GM12891 (cell line): Measurements from ENCODE around the gene KLHL26.
A peak's percentile ranks its signal among the peaks of the same experiment; 100 is the strongest.

Experiments used
- DNase-seq: peaks from one replicate; pipeline ENCODE4 v3.0.0; 2011; ENCODE audit warnings: low spot score; ENCODE audit not compliant: insufficient read length
- FAIRE-seq: peaks from 2 replicates; lab custom pipeline; 2011; peaks lifted over from hg19 to GRCh38; lab: Jason Lieb, UNC
- PAX5 ChIP-seq: IDR thresholded peaks from 2 replicates; pipeline ENCODE4 v1.6.1; 2011; ENCODE audit warnings: low read length, moderate library complexity, mild to moderate bottlenecking; ENCODE audit not compliant: insufficient read depth, severe bottlenecking
- POLR2A ChIP-seq: IDR thresholded peaks from 2 replicates; pipeline ENCODE4 v1.6.1; 2011; ENCODE audit warnings: low read depth, low read length, control low read depth
- POLR2AphosphoS5 ChIP-seq: IDR thresholded peaks from 2 replicates; pipeline ENCODE4 v1.6.1; 2011; ENCODE audit warnings: low read depth, low read length, control low read depth
- POU2F2 ChIP-seq: IDR thresholded peaks from 2 replicates; pipeline ENCODE4 v1.6.1; 2011; ENCODE audit warnings: low read depth, mild to moderate bottlenecking, control low read depth, low read length, moderate library complexity
- SPI1 ChIP-seq: IDR thresholded peaks from 2 replicates; pipeline ENCODE4 v1.6.1; 2011; ENCODE audit warnings: low read depth, low read length, control low read depth
- TAF1 ChIP-seq: IDR thresholded peaks from 2 replicates; pipeline ENCODE4 v1.6.1; 2011; ENCODE audit warnings: low read depth, low read length, control low read depth

KLHL26 gene

GRCh38 chr19:18699403-18700054 lies 62.7 kb downstream of the KLHL26 start:
- FAIRE-seq (peak; percentile 9), DNase-seq (no peak)
- TF ChIP-seq TAF1 = no peak
- TF ChIP-seq POLR2A = no peak
- TF ChIP-seq POU2F2 = no peak
- TF ChIP-seq PAX5 = no peak
- TF ChIP-seq SPI1 = no peak
- no peak for TF ChIP-seq POLR2AphosphoS5

DNA sequence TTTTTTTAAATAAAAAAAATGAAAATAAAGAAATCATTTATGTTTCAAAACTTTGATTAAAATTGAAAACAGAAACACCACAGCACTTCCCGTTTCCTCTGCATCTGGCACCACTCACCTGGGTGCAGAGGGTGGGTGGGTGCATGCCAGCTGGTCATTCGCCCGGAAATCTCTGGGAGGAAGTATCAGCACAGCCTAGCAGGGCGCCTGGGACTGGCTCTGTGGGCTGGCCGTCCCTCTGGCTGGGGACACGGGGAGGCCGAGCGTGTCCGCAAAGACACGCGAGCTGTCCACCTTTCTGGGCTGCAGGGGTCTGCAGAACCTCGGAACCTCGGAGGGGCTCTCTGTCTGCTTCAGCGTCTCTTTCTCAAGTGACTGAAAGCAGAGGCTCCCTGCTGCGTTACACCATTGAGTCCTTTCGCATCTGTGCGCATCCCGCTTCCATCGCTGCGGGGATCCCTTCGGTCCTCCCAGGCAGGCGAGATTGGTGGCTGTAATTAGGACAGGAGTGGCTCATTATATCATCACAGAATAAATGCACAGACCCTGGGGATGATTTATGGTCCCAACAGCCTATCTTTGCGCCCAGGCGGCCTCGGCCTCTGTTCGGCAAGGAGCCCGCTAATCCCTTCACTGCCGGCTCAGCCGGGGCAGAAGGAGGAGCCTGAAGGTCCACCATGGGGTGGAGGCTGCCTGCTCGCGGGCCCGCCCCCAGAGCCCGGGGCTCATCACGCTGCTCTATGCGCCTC lies 63.8 kb downstream of the KLHL26 start:
- FAIRE-seq (peak; percentile 86), DNase-seq (peak; percentile 84)
- TF ChIP-seq SPI1 (peak; percentile 87), TAF1 (no peak)

DNA sequence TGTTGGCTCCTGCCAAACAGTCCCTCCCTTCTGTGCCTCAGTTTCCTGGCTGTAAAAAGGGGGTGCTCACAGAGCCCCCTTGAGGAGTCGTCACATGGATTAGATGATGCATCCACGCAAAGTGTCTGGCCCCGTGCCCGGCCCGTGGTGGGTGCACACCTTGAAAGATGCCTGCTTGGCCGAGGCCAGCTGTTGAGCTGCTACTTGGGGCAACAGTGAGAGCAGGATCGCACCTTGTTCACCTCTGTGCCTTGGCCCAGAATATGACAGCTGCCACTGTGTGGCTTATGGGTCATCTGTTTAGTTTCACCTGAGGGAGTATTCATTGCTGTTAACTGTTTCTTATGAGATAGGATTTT lies 64.4 kb downstream of the KLHL26 start:
- TF ChIP-seq POLR2AphosphoS5 = no peak
- TF ChIP-seq POU2F2 = no peak
- TF ChIP-seq SPI1 = no peak
- no peak for TF ChIP-seq PAX5
- TF ChIP-seq TAF1 = no peak
- TF ChIP-seq POLR2A = no peak
- DNase-seq (no peak), FAIRE-seq (peak; percentile 63)

GRCh38 chr19:18704054-18704453 lies 67.2 kb downstream of the KLHL26 start:
- TF ChIP-seq SPI1 = no peak
- TF ChIP-seq TAF1 = no peak
- no peak for TF ChIP-seq POLR2AphosphoS5
- TF ChIP-seq POLR2A = no peak
- DNase-seq (no peak), FAIRE-seq (no peak)

- no peak for DNase-seq
- no peak for TF ChIP-seq POLR2AphosphoS5
- no peak for TF ChIP-seq PAX5
- no peak for FAIRE-seq
Observed at GRCh38 chr19:18704971-18705370, 68.1 kb downstream of the KLHL26 start.

GRCh38 chr19:18708452-18709231 lies 71.8 kb downstream of the KLHL26 start:
- FAIRE-seq = no peak
- DNase-seq = no peak
- no peak for TF ChIP-seq POLR2AphosphoS5
- no peak for TF ChIP-seq TAF1
- no peak for TF ChIP-seq POU2F2
- TF ChIP-seq POLR2A = no peak
- TF ChIP-seq PAX5 = no peak
- TF ChIP-seq SPI1 = no peak

DNA sequence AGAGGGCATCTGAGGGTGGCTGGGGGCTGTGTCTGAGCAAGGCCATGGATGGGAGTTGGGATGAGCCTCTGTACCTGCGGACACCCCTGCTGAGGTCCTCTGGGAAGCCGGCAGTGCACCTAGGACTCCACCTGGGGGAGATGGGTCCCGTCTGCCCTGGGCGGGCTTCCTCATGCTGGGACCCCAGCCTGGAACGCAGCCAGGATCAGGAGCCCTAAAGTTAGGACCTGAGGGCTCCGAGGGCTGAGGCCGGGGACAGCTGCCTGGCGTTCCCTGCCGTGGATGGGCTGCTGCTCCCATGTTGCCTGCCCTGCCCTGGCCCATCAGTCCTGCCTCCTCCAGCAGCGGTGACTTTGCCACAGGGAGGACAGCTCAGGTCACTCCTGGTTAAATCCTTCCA lies 72.7 kb downstream of the KLHL26 start:
- FAIRE-seq (no peak), DNase-seq (no peak)
- TF ChIP-seq PAX5 = no peak
- TF ChIP-seq POLR2A = no peak
- no peak for TF ChIP-seq POLR2AphosphoS5
- TF ChIP-seq POU2F2 = no peak
- no peak for TF ChIP-seq SPI1
- no peak for TF ChIP-seq TAF1

- DNase-seq (no peak), FAIRE-seq (no peak)
- TF ChIP-seq POLR2AphosphoS5 = no peak
- no peak for TF ChIP-seq POU2F2
- TF ChIP-seq PAX5 = no peak
- no peak for TF ChIP-seq SPI1
- no peak for TF ChIP-seq POLR2A
- no peak for TF ChIP-seq TAF1
Observed at GRCh38 chr19:18710186-18710585, 73.4 kb downstream of the KLHL26 start.

- TF ChIP-seq PAX5 (no peak), TAF1 (no peak), POLR2AphosphoS5 (no peak), POLR2A (no peak)
- DNase-seq (no peak), FAIRE-seq (no peak)
Observed at GRCh38 chr19:18710996-18711751, 74.3 kb downstream of the KLHL26 start.
